HG03108 (cell line): ENCODE measurements around the gene HTRA3.

Experiments used
- ATAC-seq: cut with Tn5 transposase; IDR thresholded peaks from one replicate; pipeline ENCODE4 v1.9.1; 2021; ENCODE audit warnings: moderate library complexity; ENCODE audit not compliant: unreplicated experiment

HTRA3 gene

DNA sequence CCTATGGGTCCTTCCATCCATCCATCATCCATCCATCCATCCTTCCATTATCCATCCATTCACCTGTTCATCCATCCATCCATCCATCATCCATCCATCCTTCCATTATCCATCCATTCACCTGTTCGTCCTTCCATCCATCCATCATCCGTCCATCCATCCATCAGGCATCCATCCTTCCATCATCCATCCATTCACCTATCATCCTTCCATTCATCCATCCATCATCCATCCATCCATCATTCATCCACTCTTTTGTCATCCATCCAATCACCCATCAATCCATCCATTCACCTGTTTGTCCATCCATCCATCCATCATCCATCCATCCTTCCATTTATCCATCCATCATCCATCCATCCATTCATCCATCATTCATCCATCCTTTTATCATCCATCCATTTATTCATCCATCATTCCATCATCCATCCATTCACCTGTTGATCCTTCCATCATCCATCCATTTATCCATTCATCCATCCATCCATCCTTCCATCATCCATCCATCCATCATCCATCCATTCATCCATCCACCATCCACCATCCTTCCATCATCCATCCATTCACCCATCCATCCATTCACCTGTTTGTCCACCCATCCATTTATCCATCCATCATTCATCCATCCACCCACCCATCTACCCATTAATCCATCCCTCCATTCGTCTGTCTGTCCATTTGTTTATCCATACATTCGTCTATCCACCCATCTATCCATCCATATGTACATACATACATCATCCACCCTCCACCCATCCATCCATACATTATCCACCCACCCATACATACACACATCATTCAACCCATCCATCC is 35.7 kb upstream of the HTRA3 start:
- ATAC-seq: no peak

DNA sequence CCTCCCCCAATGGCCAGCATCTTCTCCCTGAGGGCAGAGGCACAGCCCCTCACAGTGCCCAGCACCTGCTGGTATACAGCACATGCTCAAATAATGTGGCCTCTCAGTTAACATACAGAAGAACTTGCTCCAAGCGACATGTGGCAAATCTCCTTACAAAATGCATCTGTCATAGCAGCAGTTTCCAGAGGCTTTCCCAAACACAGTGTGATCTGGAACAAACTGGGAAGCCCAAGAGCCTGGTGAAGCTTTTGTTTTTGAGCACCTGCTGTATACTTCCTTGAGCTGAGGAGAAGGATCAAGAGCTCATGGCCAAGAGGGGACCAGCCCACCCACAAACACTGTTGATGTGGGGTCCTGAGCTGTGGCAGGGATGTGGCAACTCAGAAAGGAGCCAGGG is 34.8 kb upstream of the HTRA3 start:
- ATAC-seq: no peak

DNA sequence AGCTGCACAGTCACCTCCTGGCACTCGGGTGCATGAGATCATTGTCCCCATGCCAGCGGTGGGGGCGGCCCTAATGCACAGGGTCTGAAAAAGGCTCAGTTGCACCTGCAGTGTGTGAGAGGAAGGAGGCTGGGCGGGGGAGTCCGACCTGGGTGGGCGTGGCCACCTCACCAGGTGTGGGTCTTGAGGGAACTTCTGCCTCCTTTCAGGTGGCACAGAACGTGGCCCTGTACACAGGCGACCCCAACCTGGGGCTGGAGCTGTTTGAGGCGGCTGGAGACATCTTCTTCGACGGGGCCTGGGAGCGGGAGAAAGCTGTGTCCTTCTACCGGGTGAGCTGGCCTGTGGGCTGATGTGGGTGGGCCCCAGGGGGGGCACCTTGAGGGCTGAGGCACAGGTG is 34.3 kb upstream of the HTRA3 start:
- ATAC-seq: no peak

DNA sequence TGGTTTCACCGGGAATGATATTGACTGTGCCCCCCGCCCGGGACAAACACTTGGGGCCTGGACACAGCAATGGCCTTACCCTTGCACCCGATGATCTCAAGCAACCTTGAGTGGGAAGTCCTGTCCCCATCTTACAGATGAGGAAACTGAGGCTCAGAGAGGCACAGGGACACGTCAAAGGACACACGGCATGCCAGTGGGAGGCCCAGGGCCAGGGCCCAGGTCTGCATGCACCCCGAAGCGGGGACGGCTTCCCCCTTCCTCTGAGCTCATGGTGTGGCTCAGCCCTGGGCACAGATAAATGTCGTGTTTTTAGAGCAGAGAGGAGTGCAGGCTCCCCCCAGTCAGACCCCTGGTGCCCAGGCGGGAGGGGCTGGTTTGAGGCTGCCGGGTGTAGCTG is 33.9 kb upstream of the HTRA3 start:
- no peak for ATAC-seq

DNA sequence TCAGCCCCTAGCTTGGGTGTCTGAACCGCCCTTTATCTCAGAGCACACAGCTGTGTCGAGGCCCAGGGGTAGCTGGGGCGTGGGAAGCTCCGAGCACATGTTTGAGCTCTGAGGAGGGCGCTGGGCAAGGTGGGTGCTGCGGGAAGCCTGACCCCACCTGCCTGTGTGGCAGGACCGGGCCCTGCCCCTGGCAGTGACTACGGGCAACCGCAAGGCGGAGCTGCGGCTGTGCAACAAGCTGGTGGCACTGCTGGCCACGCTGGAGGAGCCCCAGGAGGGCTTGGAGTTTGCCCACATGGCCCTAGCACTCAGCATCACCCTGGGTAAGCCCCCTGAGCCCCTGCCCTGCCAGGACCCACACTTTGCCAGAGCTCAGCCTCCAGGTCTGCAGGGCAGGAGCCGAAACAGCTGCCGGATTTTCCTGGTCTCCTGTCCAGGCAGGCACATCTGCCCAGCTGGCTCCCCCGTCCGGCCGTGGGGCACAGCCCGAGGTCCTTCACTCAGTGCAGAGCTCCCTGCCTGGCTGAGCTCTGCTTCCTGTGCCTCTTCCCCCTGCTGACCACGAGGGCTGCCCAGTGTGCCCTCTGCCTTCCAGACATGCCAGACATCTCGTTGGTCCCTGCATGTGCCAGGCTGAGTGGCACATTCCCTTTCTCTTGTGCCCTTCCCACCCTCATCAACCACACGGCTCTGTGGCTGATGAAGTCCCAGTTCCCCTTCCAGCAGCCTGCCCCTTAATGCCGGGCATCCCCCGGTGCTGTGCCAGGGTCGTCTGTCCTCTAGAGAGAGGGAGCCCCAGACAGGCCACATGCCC is 33.2 kb upstream of the HTRA3 start:
- ATAC-seq: no peak

DNA sequence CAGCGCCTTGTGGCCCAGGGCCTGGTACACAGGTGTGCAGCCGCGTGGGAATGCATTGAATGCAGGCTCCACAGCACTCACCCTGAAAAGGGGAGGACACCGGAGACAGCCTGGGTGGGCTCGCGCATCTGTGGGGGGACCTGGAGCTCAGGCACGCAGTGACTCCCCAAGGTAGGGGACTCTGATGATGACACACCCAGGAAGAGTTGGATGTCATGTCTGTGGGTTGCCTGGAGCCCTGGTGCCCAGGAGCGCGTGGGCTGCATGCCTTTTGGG is 32.7 kb upstream of the HTRA3 start:
- ATAC-seq: no peak

DNA sequence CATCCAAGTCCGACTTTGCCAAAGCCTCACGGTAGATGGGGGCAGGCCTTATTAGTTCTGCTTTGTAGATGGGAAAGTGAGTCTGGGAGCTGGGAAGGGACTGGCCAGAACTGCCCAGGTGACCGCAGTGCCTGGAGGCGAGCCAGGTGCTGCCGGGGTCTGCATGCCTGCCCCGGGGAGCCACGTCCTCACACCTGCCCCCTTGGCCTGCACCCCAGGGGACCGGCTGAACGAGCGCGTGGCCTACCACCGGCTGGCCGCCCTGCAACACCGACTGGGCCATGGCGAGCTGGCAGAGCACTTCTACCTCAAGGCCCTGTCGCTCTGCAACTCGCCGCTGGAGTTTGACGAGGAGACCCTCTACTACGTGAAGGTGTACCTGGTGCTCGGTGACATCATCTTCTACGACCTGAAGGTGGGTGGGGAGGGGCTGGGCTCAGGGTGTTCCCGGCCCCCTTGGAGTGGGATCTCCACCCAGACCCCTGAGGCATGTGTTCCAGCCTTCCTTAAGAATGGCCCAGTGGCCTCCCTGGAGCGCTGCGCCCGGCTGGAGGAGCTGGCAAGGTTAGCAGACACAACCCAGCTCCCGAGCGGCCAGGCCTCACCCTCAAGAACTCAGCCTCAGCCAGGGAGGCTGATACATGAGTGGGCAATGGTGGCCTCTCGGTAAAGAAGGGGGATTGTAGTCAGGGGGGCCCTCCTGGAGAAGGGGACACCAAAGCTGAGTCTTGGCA is 32.1 kb upstream of the HTRA3 start:
- ATAC-seq: no peak

DNA sequence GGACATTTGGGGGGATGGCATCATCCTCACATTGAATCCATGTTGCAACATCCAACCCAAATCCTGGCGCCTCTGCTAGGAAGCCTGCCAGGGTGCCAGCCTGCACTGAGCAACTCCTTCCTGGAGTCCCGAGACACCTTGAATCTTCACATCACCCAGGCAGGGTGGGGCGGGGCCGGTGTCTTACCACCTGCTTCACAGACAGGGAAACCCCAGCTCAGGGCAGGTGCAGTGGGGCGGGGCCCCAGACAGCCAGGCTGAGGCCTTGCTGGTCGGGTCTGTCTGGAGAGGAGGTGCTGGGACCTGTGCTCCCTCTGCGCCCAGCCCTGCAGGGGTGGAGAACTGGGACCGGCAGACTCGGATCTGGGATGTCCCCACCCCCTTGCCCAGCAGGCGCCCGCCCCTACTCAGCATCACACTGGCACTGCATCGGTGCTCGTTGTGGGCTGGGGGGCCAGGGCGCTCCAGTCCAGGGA is 31.5 kb upstream of the HTRA3 start:
- no peak for ATAC-seq

DNA sequence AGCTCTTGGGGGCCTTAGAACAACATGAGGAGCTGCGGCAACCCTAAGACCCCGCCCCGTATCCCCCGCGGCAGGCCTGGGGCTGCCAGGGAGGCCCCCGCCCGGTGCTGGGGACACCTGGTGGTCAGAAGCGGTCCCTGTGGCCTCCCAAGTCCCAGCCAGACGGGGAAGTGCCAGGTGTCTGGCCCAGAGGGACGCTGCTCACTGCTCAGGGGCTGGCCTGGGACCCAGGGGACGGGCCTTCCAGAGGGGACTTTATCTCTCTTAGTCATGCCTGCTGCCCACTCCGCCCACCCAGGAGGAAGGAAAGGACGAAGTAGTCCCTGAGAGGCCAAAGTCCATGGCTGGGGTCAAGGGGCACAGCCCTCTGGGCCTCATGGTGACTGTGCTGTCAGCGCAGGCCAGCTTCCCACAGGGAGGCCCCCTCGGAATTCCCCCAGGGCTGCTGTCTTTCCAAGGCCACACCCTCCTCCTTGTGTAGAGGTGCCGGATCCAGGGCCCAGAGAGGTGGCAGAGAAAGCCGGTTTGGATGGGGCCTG is 31.0 kb upstream of the HTRA3 start:
- no peak for ATAC-seq

DNA sequence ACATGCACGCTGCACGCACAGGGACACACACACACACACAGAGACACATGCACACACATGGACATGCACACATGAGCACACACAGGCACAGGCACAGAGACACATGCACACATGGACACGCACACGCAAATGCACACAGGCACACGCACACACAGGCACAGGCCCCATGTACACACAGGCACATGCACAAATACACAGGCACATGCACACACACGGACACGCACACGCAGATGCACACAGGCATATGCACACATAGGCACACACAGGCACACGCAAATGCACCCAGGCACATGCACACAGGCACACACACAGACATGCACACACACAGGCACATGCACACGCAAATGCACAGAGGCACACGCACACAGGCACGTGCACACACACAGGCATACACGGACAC is 30.3 kb upstream of the HTRA3 start:
- no peak for ATAC-seq

DNA sequence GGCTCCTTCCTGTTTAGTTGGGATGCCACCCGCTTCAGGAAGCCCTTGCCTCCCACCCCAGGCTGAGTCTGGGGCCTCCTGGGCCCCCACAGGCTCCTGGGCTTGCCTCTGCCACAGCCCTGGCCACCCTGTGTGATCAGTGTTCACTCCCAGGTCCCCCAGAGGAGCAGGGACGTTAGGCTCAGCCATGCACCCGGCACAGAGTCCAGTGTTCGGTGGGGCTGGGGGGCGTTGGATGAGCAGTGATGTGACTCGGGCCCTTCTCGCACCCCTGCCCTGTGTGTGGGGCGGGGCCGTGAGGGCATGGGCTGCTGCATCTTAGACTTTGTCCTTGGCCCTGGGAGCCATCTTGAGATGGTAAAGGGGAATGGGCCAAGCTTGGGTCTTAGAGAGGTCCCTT is 29.9 kb upstream of the HTRA3 start:
- ATAC-seq: no peak

DNA sequence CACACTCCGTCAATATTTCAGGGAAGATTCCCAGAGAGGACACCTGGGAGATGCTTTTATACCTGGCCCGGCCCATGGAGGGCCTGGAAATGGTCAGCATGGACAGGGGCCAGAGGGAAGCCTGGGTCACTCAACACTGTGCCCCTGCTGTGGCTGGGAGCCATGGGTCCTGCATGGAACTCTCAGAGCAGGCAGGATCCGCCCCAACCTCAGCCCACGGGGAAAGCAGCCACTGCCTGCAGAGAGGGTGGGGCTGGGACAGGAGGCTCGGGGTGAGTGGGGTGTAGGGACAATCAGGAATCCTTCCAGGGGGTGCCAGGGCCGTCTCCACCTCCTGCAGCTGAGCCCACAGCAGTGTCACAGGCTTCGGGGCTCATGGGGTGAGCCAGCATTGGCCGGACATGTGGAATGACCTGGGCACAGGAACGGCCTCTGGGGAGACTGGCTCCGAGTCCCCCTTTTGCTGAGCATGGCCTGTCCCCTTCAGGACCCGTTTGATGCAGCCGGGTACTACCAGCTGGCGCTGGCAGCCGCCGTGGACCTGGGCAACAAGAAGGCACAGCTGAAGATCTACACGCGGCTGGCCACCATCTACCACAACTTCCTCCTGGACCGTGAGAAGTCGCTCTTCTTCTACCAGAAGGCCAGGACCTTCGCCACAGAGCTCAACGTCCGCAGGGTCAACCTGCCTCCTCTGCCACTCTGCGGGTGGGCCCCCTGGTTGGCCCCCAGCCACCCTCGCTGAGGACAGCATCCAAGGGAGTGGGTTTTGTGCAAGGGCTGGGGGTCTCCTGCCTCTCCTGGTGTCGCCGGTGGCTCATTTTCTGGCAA is 29.1 kb upstream of the HTRA3 start:
- no peak for ATAC-seq

DNA sequence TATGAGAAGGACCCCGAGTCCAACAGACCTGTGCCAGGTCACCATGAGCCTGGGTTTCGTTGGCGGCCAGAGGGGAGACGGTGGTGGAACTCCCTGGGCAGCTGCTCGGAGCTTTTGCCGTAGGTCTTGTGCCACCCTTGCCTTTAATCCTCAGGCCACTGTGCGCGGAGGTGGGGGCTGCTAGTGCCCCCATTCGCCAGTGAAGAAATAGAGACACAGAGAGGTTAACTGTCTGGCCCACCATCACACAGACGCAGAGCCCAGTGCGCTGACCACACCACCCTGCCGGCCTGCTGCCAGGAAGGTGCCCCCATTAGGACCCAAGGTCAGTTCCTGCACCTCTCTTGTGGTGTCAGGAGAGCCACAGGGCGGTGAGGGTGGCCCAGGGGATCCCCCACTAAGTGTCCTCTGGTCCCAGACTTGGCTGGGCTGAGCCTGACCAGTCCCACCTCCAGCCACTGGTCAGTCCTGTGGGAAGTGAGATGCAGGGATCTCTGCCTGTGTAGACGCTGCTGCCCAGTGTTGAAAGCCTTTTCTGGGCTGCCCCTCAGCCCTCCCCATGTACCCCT is 28.3 kb upstream of the HTRA3 start:
- no peak for ATAC-seq

DNA sequence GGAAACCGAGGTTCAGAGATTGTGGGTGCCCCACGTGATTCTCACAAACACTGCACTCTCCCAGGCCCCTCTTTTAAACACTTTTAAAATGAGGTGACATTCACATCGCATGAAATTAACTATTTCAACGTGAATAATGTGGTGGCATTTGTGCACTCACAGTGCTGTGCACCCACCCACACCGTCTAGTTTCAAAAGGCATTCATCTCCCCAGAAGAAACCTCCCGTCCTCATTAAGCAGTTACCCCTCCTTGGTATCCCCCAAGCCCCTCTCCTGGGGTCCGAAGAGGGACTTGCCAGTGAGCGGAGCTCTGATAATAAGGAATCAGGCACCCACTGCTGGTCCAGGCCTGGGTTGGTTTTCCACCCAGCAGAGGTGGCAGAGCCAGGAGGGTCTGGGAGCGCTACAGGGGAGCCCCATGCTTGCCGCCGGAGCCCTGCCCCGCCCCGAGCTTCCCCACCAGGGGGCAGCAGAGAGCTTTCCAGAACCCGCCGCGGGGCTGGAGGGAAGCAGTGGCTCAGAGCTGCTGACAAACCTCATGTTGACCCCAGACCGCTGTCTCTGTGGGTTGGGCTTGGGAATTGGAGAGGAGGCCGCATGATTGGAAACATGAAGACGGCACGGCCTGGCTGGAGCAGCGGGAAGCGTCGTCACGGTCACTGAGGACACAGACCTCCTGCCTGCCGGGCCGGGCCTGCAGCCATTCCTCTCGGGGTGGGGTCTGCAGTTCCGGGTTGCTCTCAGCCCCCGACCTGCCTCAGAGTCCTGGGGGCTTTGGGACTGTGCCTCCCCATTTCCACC is 27.5 kb upstream of the HTRA3 start:
- no peak for ATAC-seq

DNA sequence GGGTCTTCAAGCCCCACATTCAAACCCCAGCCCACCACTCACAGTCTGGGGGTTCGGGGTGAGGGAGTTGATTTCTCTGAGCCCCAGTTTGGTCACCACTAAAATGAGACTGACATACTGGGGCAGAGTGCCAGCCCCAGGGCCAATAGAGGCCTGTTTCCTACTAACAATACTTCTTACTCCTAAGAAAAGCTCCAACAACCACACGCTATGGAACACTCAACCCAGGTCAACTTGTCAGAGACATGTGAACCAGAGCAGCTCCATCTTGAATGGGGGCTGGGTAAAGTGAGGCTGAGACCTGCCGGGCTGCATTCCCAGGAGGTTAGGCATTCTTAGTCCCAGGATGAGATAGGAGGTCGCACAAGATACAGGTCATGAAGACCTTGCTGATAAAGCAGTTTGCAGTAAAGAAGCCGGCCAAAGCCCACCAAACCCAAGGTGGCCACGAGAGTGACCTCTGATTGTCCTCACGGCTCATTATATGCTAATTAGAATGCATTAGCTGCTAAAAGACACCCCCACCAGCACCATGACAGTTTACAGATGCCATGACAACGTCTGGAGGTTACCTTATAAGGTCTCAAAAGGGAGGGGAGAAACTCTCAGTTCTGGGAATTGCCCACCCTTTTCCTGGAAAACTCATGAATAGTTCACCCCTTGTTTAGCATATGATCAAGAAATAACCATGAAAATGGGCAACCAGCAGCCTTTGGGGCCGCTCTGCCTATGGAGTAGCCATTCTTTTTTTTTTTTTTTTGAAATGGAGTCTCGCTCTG is 26.6 kb upstream of the HTRA3 start:
- no peak for ATAC-seq

DNA sequence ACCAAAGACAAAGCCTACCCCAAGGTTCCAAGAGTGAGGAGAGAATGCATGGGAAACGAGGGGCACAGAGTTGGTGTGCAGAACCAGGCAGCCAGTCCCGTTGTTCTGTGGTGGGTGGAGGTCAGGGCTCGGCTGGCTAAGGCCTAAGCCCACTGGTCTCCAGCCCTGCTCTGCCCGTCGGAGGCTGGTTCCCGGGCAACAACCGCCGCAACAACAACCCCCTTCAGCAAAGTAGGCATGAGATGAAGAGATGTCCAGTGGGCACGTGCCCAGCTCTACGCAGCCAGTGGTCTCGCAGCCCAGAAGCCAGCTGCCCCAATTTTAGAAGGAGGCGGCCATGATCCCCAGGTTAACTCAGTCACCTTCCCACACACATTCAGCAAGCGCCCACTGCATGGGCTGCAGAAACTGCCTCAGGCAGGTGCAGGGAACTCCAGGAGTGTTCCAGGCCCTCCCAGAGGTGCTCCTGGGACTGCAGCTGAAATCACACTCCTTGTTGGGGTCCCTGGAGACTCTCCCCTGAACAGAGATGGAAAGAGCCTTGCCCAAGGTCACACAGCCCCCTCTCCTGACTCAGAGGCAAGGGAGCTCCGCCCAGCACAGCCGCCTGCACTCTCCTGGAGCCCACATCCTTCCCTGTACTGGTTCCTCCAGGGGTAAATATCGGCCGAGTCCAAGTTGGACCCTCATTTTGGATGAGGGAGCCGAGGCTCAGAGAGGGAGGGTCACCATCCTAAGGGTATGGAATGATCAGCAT is 25.4 kb upstream of the HTRA3 start:
- no peak for ATAC-seq

DNA sequence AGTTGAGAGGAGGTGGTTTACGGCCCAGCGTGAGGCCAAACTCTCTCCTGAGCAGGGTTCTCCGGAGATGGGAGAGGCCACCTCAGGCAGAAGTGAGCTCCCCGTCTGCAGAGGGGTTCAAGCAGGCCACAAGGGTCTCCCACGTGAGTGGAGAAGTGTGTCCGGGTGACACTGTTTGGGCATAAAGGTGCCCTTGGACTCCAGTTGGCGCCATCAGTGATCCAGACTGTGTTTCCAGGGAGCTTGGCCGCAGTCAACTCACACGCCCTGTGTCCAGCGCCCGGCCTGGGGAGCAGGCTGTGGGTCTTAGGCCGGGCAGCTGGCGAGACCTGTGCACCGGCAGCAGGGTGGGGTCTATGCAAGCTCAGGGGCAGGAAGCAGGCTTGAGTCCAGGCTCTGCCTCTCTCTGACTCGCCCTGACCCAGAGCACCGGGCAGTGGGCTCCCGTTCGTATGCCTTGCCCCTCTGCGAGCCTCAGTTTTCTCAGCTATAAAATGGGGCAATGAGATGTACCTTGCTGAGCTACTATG is 24.6 kb upstream of the HTRA3 start:
- no peak for ATAC-seq
